ENCODE measurements around the gene BORCS5. TPM values are rescaled to one million over a fixed set of nuclear protein-coding genes. Genes with fewer than 3 reads are reported as not detected.

BORCS5 gene
- total RNA-seq, 4 donors from 2014 or later: 0.51 to 87.1 (median 17.9) TPM

GRCh38 chr12:12446786-12447185 is 89.9 kb downstream of the BORCS5 start:
- no peak for TF ChIP-seq CTCF (IDR thresholded peaks at IDR 0.05)
- TF ChIP-seq POLR2A (IDR thresholded peaks at IDR 0.05): no peak
- DNase-seq: no peak
- no peak overlapping the region for H3K27ac ChIP-seq
- H3K36me3 ChIP-seq: no peaks in the 10 kb centered on the region
- intact Hi-C loops (cut with DNase I; ENCODE audit: low total_unique reads): no loop called here
- H3K4me3 ChIP-seq: no peak overlapping the region
- no peaks in the 10 kb centered on the region for H3K9me3 ChIP-seq
- no peaks in the 10 kb centered on the region for H3K27me3 ChIP-seq
- peaks cover 0 to 3% of the 10 kb centered on the region in 2 donors for H3K4me1 ChIP-seq

GRCh38 chr12:12447236-12447635 is 90.4 kb downstream of the BORCS5 start:
- intact Hi-C loops (cut with DNase I; ENCODE audit: low total_unique reads): no loop called here
- Histone ChIP-seq H3K4me1 (peaks cover 0 to 3% of the 10 kb centered on the region in 2 donors), H3K36me3 (no peaks in the 10 kb centered on the region), H3K27me3 (no peaks in the 10 kb centered on the region), H3K4me3 (no peak overlapping the region), H3K9me3 (no peaks in the 10 kb centered on the region), H3K27ac (no peak overlapping the region)
- TF ChIP-seq CTCF (IDR thresholded peaks at IDR 0.05) (no peak), POLR2A (IDR thresholded peaks at IDR 0.05) (no peak)
- DNase-seq: no peak

- Histone ChIP-seq H3K27me3 (no peaks in the 10 kb centered on the region), H3K9me3 (no peaks in the 10 kb centered on the region), H3K4me3 (no peak overlapping the region), H3K36me3 (no peaks in the 10 kb centered on the region), H3K4me1 (peaks cover 0 to 3% of the 10 kb centered on the region in 2 donors), H3K27ac (no peak overlapping the region)
- TF ChIP-seq POLR2A (IDR thresholded peaks at IDR 0.05) (no peak), CTCF (IDR thresholded peaks at IDR 0.05) (no peak)
- intact Hi-C loops (cut with DNase I; ENCODE audit: low total_unique reads): no loop called here
- DNase-seq: no peak
Observed at GRCh38 chr12:12447837-12448236, 91.0 kb downstream of the BORCS5 start.

- TF ChIP-seq CTCF (IDR thresholded peaks at IDR 0.05) (no peak), POLR2A (IDR thresholded peaks at IDR 0.05) (no peak)
- H3K27me3 ChIP-seq: no peaks in the 10 kb centered on the region
- no peaks in the 10 kb centered on the region for H3K4me1 ChIP-seq
- H3K36me3 ChIP-seq: no peaks in the 10 kb centered on the region
- H3K4me3 ChIP-seq: no peak overlapping the region
- H3K27ac ChIP-seq: no peak overlapping the region
- intact Hi-C loops (cut with DNase I; ENCODE audit: low total_unique reads): no loop called here
- H3K9me3 ChIP-seq: no peaks in the 10 kb centered on the region
- no peak for DNase-seq
Observed at GRCh38 chr12:12449533-12450025, 92.7 kb downstream of the BORCS5 start.

GRCh38 chr12:12450043-12450471 is 93.2 kb downstream of the BORCS5 start:
- Histone ChIP-seq H3K9me3 (no peaks in the 10 kb centered on the region), H3K4me1 (no peaks in the 10 kb centered on the region), H3K27ac (no peak overlapping the region), H3K36me3 (no peaks in the 10 kb centered on the region), H3K4me3 (no peak overlapping the region), H3K27me3 (no peaks in the 10 kb centered on the region)
- no peak for DNase-seq
- no peak for TF ChIP-seq POLR2A (IDR thresholded peaks at IDR 0.05)
- no peak for TF ChIP-seq CTCF (IDR thresholded peaks at IDR 0.05)
- intact Hi-C loops (cut with DNase I; ENCODE audit: low total_unique reads): no loop called here

All from uterus (tissue), 4 donors.